ENCODE results near the gene TUBGCP2. TPM values are rescaled to one million over a fixed set of nuclear protein-coding genes. Genes with fewer than 3 reads are reported as not detected.
A peak's percentile ranks its signal among the peaks of the same experiment; 100 is the strongest.

The TUBGCP2 gene
- total RNA-seq, 1 experiment from 2014 or later: 93.7 TPM

GRCh38 chr10:133275684-133276092, 33.0 kb downstream of the TUBGCP2 start:
- DNase-seq (ENCODE audit: low read depth, low spot score) (no peak), ATAC-seq (0 out of 2 replicates have a peak, but pooled peaks have one; percentile 6)
- no peaks in the 10 kb centered on the region for H3K36me3 ChIP-seq (ENCODE audit: control insufficient read depth, insufficient read depth, low read length)
- intact Hi-C loops (cut with micrococcal nuclease; ENCODE audit: unreplicated experiment) (no loop called here), in situ Hi-C loops (cut with HindIII; ENCODE audit: low pct_unique_long_range_greater_than_20kb, low sequenced_read_pairs) (no loop called here)
- no peak overlapping the region for H3K27ac ChIP-seq (ENCODE audit: low read length)
- H3K4me3 ChIP-seq (ENCODE audit: low read depth in 2 of 2, low read length in 2 of 2): no peak overlapping the region
- BruUV-seq (replicated peaks): no TSS peak
- ChIA-PET POLR2A (interaction anchor here (0.5 kb wide), 1 partner anchor 12 kb away, joined by 8 read pairs; no protein-coding TSS in a partner anchor), CTCF (interaction anchor here (1.6 kb wide), 1 partner anchor 18 kb away, joined by 5 read pairs; no protein-coding TSS in a partner anchor)
- H3K4me1 ChIP-seq (ENCODE audit: control insufficient read depth, insufficient read depth, low read length): peaks cover 44% of the 10 kb centered on the region
- H3K9me3 ChIP-seq (ENCODE audit: control insufficient read depth, insufficient read depth, low read depth, low read length): no peaks in the 10 kb centered on the region
- H3K27me3 ChIP-seq (ENCODE audit: control insufficient read depth, insufficient read depth, low read length): no peaks in the 10 kb centered on the region
- no peak for TF ChIP-seq POLR2AphosphoS5 (IDR thresholded peaks at IDR 0.05; ENCODE audit: low read depth, low read length)
- TF ChIP-seq, protein P1, sequence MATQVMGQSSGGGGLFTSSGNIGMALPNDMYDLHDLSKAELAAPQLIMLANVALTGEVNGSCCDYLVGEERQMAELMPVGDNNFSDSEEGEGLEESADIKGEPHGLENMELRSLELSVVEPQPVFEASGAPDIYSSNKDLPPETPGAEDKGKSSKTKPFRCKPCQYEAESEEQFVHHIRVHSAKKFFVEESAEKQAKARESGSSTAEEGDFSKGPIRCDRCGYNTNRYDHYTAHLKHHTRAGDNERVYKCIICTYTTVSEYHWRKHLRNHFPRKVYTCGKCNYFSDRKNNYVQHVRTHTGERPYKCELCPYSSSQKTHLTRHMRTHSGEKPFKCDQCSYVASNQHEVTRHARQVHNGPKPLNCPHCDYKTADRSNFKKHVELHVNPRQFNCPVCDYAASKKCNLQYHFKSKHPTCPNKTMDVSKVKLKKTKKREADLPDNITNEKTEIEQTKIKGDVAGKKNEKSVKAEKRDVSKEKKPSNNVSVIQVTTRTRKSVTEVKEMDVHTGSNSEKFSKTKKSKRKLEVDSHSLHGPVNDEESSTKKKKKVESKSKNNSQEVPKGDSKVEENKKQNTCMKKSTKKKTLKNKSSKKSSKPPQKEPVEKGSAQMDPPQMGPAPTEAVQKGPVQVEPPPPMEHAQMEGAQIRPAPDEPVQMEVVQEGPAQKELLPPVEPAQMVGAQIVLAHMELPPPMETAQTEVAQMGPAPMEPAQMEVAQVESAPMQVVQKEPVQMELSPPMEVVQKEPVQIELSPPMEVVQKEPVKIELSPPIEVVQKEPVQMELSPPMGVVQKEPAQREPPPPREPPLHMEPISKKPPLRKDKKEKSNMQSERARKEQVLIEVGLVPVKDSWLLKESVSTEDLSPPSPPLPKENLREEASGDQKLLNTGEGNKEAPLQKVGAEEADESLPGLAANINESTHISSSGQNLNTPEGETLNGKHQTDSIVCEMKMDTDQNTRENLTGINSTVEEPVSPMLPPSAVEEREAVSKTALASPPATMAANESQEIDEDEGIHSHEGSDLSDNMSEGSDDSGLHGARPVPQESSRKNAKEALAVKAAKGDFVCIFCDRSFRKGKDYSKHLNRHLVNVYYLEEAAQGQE (IDR thresholded peaks at IDR 0.05; ENCODE audit: insufficient read depth in 1 of 2, low read depth in 2 of 2, low read length in 1 of 2): no peak
- TF ChIP-seq CTCF (IDR thresholded peaks at IDR 0.05): no peak
- TF ChIP-seq SIN3A (IDR thresholded peaks at IDR 0.05; ENCODE audit: borderline replicate concordance, insufficient read depth, low read depth, low read length): no peak
- no peak for TF ChIP-seq TCF7L2 (IDR thresholded peaks at IDR 0.05; ENCODE audit: low read depth, low read length)

DNA sequence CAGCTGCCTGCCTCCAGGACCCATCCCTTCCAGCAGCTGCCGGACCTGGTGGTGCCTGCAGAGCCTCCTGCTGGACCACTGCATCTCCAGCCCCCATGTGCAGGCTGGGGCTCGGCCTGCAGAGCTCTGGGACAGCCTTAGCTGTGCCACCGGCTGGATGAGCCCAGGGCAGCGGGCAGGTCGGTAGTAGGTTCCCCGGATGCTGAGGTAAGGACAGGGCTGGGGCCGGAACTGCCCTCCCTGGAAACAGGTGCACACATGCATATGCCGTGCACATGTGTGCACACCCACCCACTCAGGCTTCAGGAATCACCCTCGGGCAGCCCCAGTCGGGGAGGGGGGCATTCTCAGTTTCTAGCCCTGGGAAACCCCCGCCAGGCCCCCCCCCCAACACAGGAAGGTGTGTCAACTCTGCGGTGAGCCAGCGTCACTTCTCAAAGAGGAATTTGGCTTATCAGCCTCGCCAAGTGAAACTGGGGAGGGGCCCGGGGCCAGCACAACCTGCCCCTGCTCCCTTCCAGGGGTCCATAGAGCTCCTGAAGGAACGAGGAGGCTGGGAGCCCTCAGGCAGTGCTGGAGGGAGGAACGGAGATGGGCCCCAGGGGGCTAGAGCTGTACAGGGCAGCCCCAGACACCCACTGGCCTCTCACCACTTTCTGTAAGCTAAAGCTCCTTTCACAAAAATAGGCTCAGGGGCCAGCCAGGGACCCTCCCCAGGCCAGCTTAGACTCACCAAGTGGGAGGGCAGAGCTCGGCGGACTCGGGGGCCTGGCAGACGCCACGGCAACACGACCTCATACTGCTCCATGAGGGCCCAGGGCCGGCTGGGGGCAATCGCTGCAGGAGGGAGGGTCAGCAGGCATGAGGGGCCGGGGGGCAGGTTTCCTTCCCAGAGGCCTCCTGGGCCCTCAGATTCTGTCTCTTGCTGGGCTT, 33.7 kb downstream of the TUBGCP2 start:
- no peak for DNase-seq (ENCODE audit: low read depth, low spot score)
- no peaks in the 10 kb centered on the region for H3K27me3 ChIP-seq (ENCODE audit: control insufficient read depth, insufficient read depth, low read length)
- ATAC-seq: peak; percentile 47
- no peaks in the 10 kb centered on the region for H3K36me3 ChIP-seq (ENCODE audit: control insufficient read depth, insufficient read depth, low read length)
- no peak overlapping the region for H3K27ac ChIP-seq (ENCODE audit: low read length)
- TF ChIP-seq SIN3A (IDR thresholded peaks at IDR 0.05; ENCODE audit: borderline replicate concordance, insufficient read depth, low read depth, low read length): no peak
- TF ChIP-seq, protein P1 (IDR thresholded peaks at IDR 0.05; ENCODE audit: insufficient read depth in 1 of 2, low read depth in 2 of 2, low read length in 1 of 2): no peak
- TF ChIP-seq TCF7L2 (IDR thresholded peaks at IDR 0.05; ENCODE audit: low read depth, low read length): no peak
- TF ChIP-seq CTCF (IDR thresholded peaks at IDR 0.05): no peak
- no peak for TF ChIP-seq POLR2AphosphoS5 (IDR thresholded peaks at IDR 0.05; ENCODE audit: low read depth, low read length)
- no TSS peak for BruUV-seq (replicated peaks)
- ChIA-PET POLR2A (interaction anchor here (0.5 to 0.7 kb wide), 2 partner anchors 11 to 803 kb away, joined by 3 to 8 read pairs; no protein-coding TSS in a partner anchor), CTCF (interaction anchor here (0.5 to 1.6 kb wide), 3 partner anchors 18 to 1525 kb away, joined by 3 to 5 read pairs (median 3); no protein-coding TSS in a partner anchor)
- intact Hi-C loops (cut with micrococcal nuclease; ENCODE audit: unreplicated experiment) (no loop called here), in situ Hi-C loops (cut with HindIII; ENCODE audit: low pct_unique_long_range_greater_than_20kb, low sequenced_read_pairs) (no loop called here)
- H3K4me3 ChIP-seq (ENCODE audit: low read depth in 2 of 2, low read length in 2 of 2): no peak overlapping the region
- peaks cover 44% of the 10 kb centered on the region for H3K4me1 ChIP-seq (ENCODE audit: control insufficient read depth, insufficient read depth, low read length)
- H3K9me3 ChIP-seq (ENCODE audit: control insufficient read depth, insufficient read depth, low read depth, low read length): no peaks in the 10 kb centered on the region
